HFFc6 (cell line): ENCODE measurements around the gene EIF4G2. TPM values are rescaled to one million over a fixed set of nuclear protein-coding genes. Genes with fewer than 3 reads are reported as not detected.

Experiments
- DNase-seq: peaks from one replicate; pipeline ENCODE4 v3.0.0-alpha.2; 2018
- H3K27ac Mint-ChIP-seq: 2 replicates; pipeline ENCODE4 v1.8.0; 2020; ENCODE audit warnings: mild to moderate bottlenecking, mixed read lengths
- H3K27me3 Mint-ChIP-seq: 2 replicates; pipeline ENCODE4 v1.8.0; 2021; ENCODE audit warnings: mild to moderate bottlenecking, moderate library complexity, mixed read lengths; ENCODE audit not compliant: insufficient read depth
- H3K36me3 Mint-ChIP-seq: 2 replicates; pipeline ENCODE4 v1.8.0; 2021; ENCODE audit warnings: low read depth, mixed read lengths
- H3K4me1 Mint-ChIP-seq: 2 replicates; pipeline ENCODE4 v1.8.0; 2020; ENCODE audit warnings: low read depth, mixed read lengths
- H3K4me3 Mint-ChIP-seq: 2 replicates; pipeline ENCODE4 v1.8.0; 2020; ENCODE audit warnings: mild to moderate bottlenecking, moderate library complexity, mixed read lengths
- H3K9me3 Mint-ChIP-seq: 2 replicates; pipeline ENCODE4 v1.8.0; 2020; ENCODE audit warnings: mild to moderate bottlenecking, mixed read lengths
- CTCF ChIP-seq: fragments of 200-600 bp; sonication (generic); IDR thresholded peaks from 2 replicates; pipeline ENCODE4 v1.5.0; 2021; ENCODE audit warnings: antibody characterized with exemption, mild to moderate bottlenecking
- total RNA-seq, 6 experiments: library from RNA; stranded (reverse); fragmentation: NEBNext Ultra II Directional; extraction: Animal tissue kit (Norgen Biotek cat#: 25700); gene quantifications; 2 replicates in 1 of 6; 3 replicates in 5 of 6; pipeline ENCODE4 v1.2.3, GENCODE V29; 2021

EIF4G2 gene
- total RNA-seq, 6 experiments from 2014 or later, result 1,163 to 1,334 (median 1,242) TPM

GRCh38 chr11:10798330-10798928, 10.3 kb downstream of the EIF4G2 start:
- no peak overlapping the region for H3K4me3 Mint-ChIP-seq
- no peak for TF ChIP-seq CTCF
- DNase-seq, result no peak
- H3K27ac Mint-ChIP-seq, result no peak overlapping the region
- H3K27me3 Mint-ChIP-seq, result peaks cover 3% of the 10 kb centered on the region; the same call in 1 of the 2 replicates
- H3K4me1 Mint-ChIP-seq, result peaks cover 25% of the 10 kb centered on the region
- no peaks in the 10 kb centered on the region for H3K9me3 Mint-ChIP-seq
- peaks cover 46% of the 10 kb centered on the region for H3K36me3 Mint-ChIP-seq

- H3K9me3 Mint-ChIP-seq, result no peaks in the 10 kb centered on the region
- no peak overlapping the region for H3K4me3 Mint-ChIP-seq
- peaks cover 30% of the 10 kb centered on the region for H3K4me1 Mint-ChIP-seq
- no peak for DNase-seq
- H3K27me3 Mint-ChIP-seq, result peaks cover 3% of the 10 kb centered on the region; the same call in 1 of the 2 replicates
- no peak overlapping the region for H3K27ac Mint-ChIP-seq
- H3K36me3 Mint-ChIP-seq, result peaks cover 43% of the 10 kb centered on the region
- no peak for TF ChIP-seq CTCF
Measured at GRCh38 chr11:10797531-10797930, 11.2 kb downstream of the EIF4G2 start.

GRCh38 chr11:10797001-10797400, 11.7 kb downstream of the EIF4G2 start:
- H3K27ac Mint-ChIP-seq, result peak overlapping the region; percentile 55; the same call in 1 of the 2 replicates
- peaks cover 43% of the 10 kb centered on the region for H3K36me3 Mint-ChIP-seq
- no peak for DNase-seq
- TF ChIP-seq CTCF, result no peak
- H3K27me3 Mint-ChIP-seq, result peaks cover 5% of the 10 kb centered on the region
- H3K4me1 Mint-ChIP-seq, result peaks cover 29% of the 10 kb centered on the region
- no peak overlapping the region for H3K4me3 Mint-ChIP-seq
- H3K9me3 Mint-ChIP-seq, result no peaks in the 10 kb centered on the region

GRCh38 chr11:10796191-10796590, 12.5 kb downstream of the EIF4G2 start:
- peaks cover 38% of the 10 kb centered on the region for H3K36me3 Mint-ChIP-seq
- DNase-seq, result no peak

GRCh38 chr11:10793470-10794255, 15.1 kb downstream of the EIF4G2 start:
- Mint-ChIP-seq H3K4me1 (peaks cover 8% of the 10 kb centered on the region), H3K36me3 (peaks cover 16% of the 10 kb centered on the region), H3K27ac (no peak overlapping the region), H3K4me3 (no peak overlapping the region), H3K9me3 (no peaks in the 10 kb centered on the region), H3K27me3 (peaks cover 13% of the 10 kb centered on the region)
- TF ChIP-seq CTCF, result no peak
- DNase-seq, result no peak

More at GRCh38 chr11:10796191-10796590, 12.5 kb downstream of the EIF4G2 start:
- Mint-ChIP-seq H3K9me3 (no peaks in the 10 kb centered on the region), H3K27me3 (peaks cover 10% of the 10 kb centered on the region), H3K27ac (peak overlapping the region; percentile 55), H3K4me1 (peaks cover 21% of the 10 kb centered on the region), H3K4me3 (no peak overlapping the region)
- no peak for TF ChIP-seq CTCF
